ENCODE results near the gene TAB3.
"Not testable (repeated sequence)": the region's sequence is repeated elsewhere in the genome, so short reads cannot be mapped to it uniquely, and the experiment has no call there.

TAB3 gene

DNA sequence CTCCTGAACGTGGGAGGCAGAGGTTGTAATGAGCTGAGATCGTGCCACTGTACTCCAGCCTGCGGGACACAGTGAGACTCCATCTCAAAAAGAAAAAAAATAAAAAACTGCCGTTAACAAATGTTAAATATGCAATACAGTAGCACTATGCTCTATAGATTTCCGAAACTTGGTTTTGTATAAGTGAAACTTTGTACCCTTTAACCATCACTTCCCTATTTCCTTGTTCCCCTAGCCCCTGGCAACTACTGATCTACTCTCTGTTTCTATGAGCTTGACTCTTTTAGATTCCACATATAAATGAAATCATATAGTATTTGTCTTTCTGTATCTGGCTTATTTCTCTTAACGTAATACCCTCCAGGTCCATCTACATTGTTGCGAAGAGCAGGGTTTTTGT is 74.1 kb downstream of the TAB3 start:
- no peak for DNase-seq

- no peak for DNase-seq
Measured at GRCh38 chrX:30812326-30812725, 76.7 kb downstream of the TAB3 start.

DNA sequence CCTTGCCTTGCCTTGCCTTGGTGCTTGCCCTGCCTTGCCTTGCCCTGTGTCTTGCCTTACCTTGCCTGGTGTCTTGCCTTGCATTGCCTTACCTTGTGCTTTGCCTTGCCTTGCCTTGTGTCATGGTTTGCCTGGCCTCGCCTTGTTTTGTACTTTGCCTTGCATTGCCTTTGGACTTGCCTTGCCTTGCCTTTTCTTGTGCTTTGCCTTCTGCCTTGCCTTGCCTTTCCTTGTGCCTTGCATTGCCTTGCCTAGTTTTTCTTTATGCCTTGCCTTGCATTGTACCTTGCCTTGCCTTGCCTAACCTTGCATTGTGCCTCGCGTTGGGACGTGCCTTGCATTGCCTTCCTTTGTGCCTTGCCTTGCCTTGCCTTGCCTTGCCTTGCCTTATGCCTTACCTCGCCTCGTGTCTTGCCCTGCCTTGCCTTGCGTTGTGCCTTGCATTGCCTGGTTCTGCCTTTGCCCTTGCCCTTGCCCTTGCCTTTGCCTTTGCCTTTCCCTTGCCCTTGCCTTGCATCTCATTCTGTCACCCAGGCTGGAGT is 82.8 kb downstream of the TAB3 start:
- no peak for DNase-seq

DNA sequence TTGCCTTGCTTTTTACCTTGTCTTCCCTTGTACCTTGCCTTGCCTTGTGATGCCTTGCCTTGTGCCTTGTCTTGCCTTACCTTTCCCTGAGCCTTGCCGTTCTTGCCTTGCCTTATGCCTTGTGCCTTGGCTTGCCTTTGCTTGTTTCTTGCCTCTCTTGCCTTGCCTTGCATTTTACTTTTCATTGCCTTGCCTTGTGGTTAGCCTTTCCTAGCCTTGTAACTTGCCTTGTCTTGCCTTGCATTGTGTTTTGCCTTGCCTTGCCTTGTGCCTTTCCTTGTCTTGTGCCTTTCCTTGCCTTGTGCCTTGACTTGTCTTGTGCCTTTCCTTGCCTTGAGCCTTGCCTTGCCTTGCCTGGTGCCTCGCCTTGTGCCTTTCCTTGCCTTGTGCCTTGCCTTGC is 84.6 kb downstream of the TAB3 start:
- no peak for DNase-seq

DNA sequence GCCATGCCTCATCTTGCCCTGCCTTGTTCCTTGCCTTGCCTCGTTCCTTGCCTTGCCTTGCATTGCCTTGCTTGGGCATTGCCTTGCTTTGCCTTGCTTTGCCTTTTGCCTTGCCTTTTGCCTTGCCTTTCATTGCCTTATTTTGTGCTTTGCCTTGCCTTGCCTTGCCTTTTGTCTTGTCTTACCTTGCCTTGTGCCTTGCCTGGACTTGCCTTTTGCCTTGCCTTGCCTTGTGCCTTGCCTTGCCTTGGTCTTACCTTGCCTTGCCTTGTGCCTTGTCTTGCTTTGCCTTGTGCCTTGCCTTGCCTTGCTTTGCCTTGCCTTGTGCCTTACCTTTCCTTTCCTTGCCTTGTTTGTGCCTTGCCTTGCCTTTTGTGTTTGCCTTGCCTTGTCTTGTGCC is 88.2 kb downstream of the TAB3 start:
- DNase-seq = no peak

DNA sequence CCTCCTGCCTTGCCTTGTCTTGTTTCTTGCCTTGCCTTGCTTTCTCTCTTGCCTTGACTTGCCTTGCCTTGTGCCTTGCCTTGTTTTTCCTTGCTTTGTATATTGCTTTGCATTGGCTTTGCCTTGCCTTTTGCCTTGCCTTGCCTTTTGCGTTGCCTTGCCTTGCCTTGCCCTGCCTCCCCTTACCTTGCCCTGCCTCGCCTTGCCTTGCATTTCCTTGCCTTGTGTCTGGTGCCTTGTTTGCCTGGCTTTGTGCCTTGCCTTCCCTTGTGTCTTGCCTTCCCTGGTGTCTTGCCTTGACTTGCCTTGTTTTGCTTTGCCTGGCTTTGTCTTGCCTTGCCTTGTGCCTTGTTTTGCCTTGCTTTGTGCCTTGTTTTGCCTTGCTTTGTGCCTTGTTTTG is 89.7 kb downstream of the TAB3 start:
- no peak for DNase-seq

DNA sequence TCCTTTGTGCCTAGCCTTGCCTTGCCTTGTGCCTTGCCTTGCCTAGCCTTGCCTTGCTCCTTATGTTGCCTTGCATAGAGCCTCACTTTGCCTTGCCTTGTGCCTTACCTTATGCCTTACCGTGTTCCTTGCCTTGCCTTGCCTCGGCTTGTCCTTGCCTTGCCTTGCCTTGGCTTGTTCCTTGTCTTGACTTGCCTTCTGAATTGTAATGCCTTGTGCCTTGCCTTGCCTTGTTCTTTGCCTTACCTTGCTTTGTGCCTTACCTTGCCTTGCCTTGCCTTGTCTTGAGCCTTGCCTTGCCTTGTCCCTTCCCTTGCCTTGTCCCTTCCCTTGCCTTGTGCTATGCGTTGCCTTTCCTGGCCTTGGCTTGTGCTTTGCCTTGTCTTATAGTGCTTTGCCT is 90.2 kb downstream of the TAB3 start:
- no peak for DNase-seq

DNA sequence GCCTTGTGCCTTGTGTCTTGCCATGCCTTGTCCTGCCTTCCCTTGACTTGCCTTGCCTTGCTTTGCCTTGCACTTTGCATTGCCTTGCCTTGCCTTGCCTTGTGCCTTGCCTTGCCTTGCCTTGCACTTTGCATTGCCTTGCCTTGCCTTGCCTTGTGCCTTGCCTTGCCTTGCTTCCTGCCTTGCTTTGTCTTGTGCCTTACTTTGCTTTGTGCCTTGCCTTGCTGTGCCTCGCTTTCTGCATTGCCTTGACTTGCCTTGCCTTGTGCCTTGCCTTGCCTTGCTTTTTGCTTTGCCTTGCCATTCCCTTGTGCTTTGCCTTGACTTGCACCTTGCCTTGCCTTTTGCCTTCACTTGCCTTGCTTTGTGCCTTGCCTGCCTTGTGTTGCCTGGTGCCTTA is 91.8 kb downstream of the TAB3 start:
- DNase-seq = not testable (repeated sequence)

GRCh38 chrX:30795981-30796958 is 92.8 kb downstream of the TAB3 start:
- no peak for DNase-seq

DNA sequence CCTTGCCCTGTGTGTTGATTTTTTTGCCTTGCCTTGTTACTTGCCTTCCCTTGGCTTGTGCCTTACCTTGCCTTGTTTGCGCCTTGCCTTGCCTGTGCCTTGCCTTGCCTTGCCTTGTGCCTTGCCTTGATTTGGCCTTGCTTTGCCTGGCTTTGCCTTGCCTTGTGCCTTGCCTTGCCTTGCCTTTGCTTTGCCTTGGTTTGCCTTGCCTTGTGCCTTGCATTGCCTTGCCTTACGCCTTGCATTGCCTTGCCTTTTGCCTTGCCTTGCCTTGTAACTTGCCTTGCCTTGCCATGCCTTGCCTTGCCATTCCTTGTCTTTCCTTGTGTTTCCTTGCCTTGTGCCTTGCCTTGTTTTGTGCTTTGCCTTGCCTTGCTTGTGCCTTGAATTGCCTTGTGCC is 94.6 kb downstream of the TAB3 start:
- no peak for DNase-seq

DNA sequence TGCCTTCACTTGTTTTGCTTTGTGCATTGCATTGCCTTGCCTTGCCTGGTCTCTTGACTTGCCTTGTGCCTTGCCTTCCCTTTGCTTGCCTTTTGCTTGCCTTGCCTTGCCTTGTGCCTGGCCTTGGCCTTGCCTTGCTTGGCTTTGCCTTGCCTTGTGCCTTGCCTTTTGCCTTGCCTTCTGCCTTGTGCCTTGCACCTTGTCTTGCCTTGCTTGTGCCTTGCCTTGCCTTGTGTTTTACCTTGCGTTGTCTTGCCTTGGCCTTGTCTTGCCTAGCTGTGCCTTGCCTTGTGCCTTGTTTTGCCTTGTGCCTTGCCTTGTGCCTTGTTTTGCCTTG is 95.3 kb downstream of the TAB3 start:
- no peak for DNase-seq

- no peak for DNase-seq
Measured at GRCh38 chrX:30793075-30793766, 95.8 kb downstream of the TAB3 start.

DNA sequence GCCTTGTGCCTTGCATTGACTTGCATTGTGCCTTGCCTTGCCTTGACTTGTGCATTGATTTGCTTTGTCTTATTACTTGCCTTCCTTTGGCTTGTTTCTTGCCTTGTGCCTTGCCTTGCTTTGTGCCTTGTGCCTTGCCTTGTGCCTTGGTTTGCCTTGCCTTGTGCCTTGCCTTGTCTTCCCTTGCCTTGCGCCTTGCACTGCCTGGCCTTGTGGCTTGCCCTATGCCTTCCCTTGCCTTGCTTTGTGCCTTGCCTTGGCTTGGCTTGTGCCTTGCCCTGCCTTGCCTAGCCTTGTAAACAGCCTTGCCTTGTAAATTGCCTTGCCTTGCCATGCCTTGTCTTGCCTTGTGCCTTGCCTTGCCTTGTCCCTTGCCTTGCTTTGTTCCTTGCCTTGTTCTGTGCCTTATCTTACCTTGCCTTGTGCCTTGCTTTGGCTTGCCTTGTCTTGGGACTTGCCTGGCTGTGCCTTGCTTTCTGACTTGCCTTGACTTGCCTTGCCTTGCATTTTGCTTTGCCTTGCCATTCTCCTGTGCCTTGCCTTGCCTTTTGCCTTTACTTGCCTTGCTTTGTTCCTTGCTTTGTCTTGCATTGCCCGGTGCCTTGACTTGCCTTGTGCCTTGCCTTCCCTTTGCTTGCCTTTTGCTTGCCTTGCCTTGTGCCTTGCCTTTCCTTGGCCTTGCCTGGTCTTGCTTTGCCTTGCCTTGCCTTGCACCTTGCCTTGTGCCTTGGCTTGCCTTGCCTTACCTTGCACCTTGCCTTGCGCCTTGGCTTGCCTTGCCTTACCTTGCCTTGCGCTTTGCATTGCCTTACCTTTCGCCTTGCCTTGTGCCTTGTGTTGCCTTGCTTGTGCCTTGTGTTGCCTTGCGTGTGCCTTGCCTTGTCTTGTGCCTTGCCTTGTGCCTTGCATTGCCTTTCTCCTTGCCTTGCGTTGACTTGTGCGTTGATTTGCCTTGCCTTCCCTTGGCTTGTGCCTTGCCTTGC is 97.5 kb downstream of the TAB3 start:
- no peak for DNase-seq

GRCh38 chrX:30787012-30787411 is 102.0 kb downstream of the TAB3 start:
- DNase-seq = no peak

DNA sequence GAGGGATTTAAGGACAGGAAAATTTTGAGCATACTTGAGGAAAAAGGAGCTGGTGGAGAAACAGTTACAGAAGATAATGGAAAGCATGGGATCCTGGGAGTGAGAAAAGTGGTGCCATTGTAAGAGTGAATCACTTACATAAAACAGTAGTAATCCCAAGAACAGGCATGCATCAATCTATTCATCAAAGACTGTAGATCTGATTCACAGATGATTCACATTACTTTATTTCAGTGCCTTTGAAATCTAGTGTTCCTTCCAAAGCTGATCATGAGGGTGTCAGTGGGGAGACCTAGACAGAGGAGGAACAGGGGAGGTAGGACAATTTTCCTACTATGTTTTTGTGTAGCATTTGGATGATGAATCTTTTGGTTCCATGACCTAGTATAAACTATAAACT is 102.7 kb downstream of the TAB3 start:
- DNase-seq = no peak

GRCh38 chrX:30781711-30782444 is 107.2 kb downstream of the TAB3 start:
- DNase-seq = no peak

- no peak for DNase-seq
Measured at GRCh38 chrX:30779453-30780030, 109.5 kb downstream of the TAB3 start.

DNA sequence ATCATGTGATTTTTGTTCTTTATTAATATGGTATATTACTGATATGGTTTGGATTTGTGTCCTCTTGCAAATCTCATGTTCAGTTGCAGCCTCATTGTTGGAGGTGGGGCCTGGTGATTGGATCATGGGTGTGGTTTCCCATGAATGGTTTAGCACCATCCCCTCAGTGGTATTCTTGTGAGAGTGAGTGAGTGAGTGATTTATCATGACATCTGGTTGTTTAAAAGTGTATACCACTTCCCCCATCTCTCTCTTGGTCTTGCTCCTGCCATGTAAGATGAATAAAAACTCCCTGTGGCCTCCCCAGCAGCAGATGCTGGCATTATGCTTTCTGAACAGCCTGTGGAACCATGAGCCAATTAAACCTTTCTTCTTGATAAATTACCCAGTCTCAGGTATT is 111.5 kb downstream of the TAB3 start:
- no peak for DNase-seq

Data from fibroblast of skin of right quadriceps (primary cell).